ENCODE measurements around the gene RDH8. TPM values are rescaled to one million over a fixed set of nuclear protein-coding genes. Genes with fewer than 3 reads are reported as not detected.

The RDH8 gene
- total RNA-seq, 2 donors from 2014 or later: not detected

DNA sequence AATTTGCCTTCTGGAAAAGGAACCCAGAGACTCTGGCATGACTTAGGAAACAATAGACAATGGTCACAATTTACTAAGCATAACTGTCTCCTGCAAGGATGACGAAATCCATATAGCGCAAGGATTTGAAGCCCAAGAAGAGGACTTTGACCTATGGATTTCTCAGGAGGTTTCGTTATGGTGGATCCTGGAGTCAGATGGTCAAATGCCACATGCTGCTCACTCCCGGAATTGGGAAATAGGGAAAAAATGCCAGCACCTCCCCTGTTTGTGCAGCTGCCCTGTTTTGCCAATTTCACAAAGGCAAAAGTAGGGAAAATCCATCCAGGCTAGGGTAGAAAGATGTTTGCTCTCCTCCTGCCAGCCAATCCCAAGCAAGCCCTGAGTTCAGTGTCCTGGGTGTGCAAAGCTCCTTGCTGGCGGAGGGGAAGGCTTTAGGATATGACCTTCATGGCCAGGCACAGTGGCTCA is 23.4 kb downstream of the RDH8 start:
- DNase-seq (ENCODE audit: low spot score) (no peak), ATAC-seq (ENCODE audit: insufficient number of reproducible peaks, low FRiP score, low read depth) (no peak)
- Histone ChIP-seq H3K27me3 (replicated peaks; ENCODE audit: insufficient read depth) (no peaks in the 10 kb centered on the region), H3K4me3 (no peak overlapping the region), H3K36me3 (no peaks in the 10 kb centered on the region), H3K4me1 (ENCODE audit: control insufficient read depth in 1 of 2, low read depth in 2 of 2) (no peaks in the 10 kb centered on the region), H3K9me3 (no peaks in the 10 kb centered on the region), H3K27ac (no peak overlapping the region)
- TF ChIP-seq, protein P1, sequence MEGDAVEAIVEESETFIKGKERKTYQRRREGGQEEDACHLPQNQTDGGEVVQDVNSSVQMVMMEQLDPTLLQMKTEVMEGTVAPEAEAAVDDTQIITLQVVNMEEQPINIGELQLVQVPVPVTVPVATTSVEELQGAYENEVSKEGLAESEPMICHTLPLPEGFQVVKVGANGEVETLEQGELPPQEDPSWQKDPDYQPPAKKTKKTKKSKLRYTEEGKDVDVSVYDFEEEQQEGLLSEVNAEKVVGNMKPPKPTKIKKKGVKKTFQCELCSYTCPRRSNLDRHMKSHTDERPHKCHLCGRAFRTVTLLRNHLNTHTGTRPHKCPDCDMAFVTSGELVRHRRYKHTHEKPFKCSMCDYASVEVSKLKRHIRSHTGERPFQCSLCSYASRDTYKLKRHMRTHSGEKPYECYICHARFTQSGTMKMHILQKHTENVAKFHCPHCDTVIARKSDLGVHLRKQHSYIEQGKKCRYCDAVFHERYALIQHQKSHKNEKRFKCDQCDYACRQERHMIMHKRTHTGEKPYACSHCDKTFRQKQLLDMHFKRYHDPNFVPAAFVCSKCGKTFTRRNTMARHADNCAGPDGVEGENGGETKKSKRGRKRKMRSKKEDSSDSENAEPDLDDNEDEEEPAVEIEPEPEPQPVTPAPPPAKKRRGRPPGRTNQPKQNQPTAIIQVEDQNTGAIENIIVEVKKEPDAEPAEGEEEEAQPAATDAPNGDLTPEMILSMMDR (IDR thresholded peaks at IDR 0.05): no peak

DNA sequence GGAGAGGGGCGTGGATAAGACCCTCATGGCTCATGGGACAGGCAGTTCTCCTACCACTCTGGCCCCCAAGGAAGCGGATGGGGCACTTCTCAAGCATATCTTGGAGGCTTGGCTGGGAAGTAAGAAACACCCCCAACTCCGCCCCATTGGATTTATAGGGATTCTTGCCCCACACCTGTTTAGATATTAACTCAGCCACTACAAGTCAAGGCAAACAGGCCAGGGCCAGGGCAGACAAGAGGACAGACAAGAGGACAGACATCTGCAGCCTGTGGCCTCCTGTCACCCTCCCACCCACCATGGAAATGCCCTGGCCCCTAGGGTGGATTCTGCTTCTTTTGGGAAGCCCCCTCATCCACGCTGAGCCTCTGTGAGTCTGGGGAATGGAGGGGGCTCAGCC is 24.1 kb downstream of the RDH8 start:
- Histone ChIP-seq H3K27me3 (replicated peaks; ENCODE audit: insufficient read depth) (no peaks in the 10 kb centered on the region), H3K4me3 (no peak overlapping the region), H3K36me3 (no peaks in the 10 kb centered on the region), H3K27ac (no peak overlapping the region), H3K4me1 (ENCODE audit: control insufficient read depth in 1 of 2, low read depth in 2 of 2) (no peaks in the 10 kb centered on the region), H3K9me3 (peaks cover under 1% of the 10 kb centered on the region)
- ATAC-seq (ENCODE audit: insufficient number of reproducible peaks, low FRiP score, low read depth) (no peak), DNase-seq (ENCODE audit: low spot score) (no peak)
- TF ChIP-seq, protein P1 (IDR thresholded peaks at IDR 0.05): no peak

DNA sequence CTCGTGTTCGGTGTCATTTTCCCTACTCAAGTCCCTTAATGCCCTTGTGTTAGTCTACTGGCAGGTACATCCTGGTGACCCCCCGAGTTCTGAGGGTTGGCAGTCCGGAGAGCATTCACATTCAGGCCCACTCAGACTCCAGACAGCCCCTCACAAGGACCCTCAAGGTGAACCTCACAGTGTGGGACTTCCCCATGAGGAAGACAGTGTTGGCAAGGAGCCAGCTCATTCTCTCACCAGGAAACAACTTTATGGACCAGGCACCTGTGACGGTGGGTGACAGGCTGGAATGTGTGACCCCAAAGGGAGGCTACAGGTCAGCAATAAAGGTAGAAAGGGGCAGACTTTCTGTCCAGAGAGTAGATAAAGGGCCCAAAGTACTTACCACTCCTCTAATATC is 24.5 kb downstream of the RDH8 start:
- Histone ChIP-seq H3K4me3 (no peak overlapping the region), H3K9me3 (peaks cover 5% of the 10 kb centered on the region), H3K27me3 (replicated peaks; ENCODE audit: insufficient read depth) (no peaks in the 10 kb centered on the region), H3K4me1 (ENCODE audit: control insufficient read depth in 1 of 2, low read depth in 2 of 2) (no peaks in the 10 kb centered on the region), H3K27ac (no peak overlapping the region), H3K36me3 (no peaks in the 10 kb centered on the region)
- TF ChIP-seq, protein P1 (IDR thresholded peaks at IDR 0.05): no peak
- ATAC-seq (ENCODE audit: insufficient number of reproducible peaks, low FRiP score, low read depth) (no peak), DNase-seq (ENCODE audit: low spot score) (no peak)

DNA sequence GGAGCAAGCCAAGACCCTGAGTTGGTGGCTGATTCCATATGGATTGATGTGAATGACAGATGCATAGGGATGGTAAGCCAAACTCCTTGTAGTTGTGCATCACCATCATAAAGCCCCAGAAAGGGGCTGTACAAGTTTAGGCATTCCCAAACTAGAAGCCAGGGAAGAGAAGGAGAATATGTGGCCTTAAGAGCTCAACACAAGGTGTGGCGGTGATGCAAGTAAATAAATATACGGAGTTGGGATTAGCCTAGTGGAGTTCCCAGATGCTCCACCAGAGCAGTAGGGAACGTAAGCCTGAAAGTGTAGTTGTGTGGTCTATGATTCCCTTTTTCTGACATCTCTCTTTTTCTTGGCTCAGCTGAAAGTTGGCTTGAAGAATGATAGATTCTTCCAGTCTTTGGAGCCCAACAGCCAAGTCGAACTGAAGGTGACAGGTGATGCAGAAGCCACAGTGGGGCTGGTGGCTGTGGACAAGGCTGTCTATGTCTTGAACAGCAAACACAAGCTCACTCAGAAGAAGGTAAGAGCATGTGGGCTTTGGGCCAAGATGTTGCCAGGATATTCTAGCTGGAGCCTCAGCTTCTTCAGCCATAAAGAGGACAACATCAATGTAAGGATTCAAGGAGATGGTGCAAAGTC is 30.1 kb downstream of the RDH8 start:
- Histone ChIP-seq H3K4me3 (no peak overlapping the region), H3K4me1 (ENCODE audit: control insufficient read depth in 1 of 2, low read depth in 2 of 2) (no peaks in the 10 kb centered on the region), H3K27me3 (replicated peaks; ENCODE audit: insufficient read depth) (no peaks in the 10 kb centered on the region), H3K27ac (no peak overlapping the region), H3K9me3 (peaks cover 31% of the 10 kb centered on the region), H3K36me3 (no peaks in the 10 kb centered on the region)
- DNase-seq (ENCODE audit: low spot score) (no peak), ATAC-seq (ENCODE audit: insufficient number of reproducible peaks, low FRiP score, low read depth) (no peak)
- TF ChIP-seq, protein P1 (IDR thresholded peaks at IDR 0.05): no peak

DNA sequence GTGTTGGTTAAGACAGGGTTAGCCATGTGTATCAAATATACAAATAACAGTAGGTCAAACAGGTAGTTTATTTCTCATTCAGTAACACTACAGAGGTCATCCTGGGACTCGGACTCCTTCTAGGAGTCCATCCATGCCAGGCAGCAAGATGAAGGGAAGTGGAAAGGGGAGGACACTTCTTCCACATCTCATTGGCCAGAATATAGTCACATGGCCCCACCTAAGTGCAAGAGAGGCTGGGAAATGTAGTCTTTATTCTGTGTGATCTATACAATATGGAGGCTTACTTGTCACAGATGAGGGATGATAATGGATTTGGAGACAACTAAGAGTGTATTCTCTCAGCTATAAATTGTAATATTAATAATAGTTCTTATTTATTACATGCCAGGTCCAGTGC is 31.1 kb downstream of the RDH8 start:
- peaks cover 31% of the 10 kb centered on the region for H3K9me3 ChIP-seq
- TF ChIP-seq, protein P1 (IDR thresholded peaks at IDR 0.05): no peak
- H3K27ac ChIP-seq: no peak overlapping the region
- H3K36me3 ChIP-seq: no peaks in the 10 kb centered on the region
- H3K27me3 ChIP-seq (replicated peaks; ENCODE audit: insufficient read depth): no peaks in the 10 kb centered on the region
- ATAC-seq (ENCODE audit: insufficient number of reproducible peaks, low FRiP score, low read depth) (no peak), DNase-seq (ENCODE audit: low spot score) (no peak)
- H3K4me1 ChIP-seq (ENCODE audit: control insufficient read depth in 1 of 2, low read depth in 2 of 2): no peaks in the 10 kb centered on the region
- no peak overlapping the region for H3K4me3 ChIP-seq

Measured in thoracic aorta (tissue), 2 donors.